GM19324 (cell line): ENCODE measurements around the gene CABP5.
"Not testable (repeated sequence)": the region's sequence is repeated elsewhere in the genome, so short reads cannot be mapped to it uniquely, and the experiment has no call there.

Experiments used
- ATAC-seq: cut with Tn5 transposase; IDR thresholded peaks from one replicate; pipeline ENCODE4 v1.9.1; 2021; ENCODE audit warnings: mild to moderate bottlenecking, moderate library complexity; ENCODE audit not compliant: unreplicated experiment, low FRiP score

CABP5 gene

GRCh38 chr19:48043675-48044258 is at the start of gene CABP5:
Gene CABP5 (minus strand): TSS chr19:48044079. CDS start chr19:48043922, 157 bp downstream.
- no peak for ATAC-seq

GRCh38 chr19:48091111-48091718 is 47.3 kb upstream of the CABP5 start:
- ATAC-seq, result not testable (repeated sequence)

DNA sequence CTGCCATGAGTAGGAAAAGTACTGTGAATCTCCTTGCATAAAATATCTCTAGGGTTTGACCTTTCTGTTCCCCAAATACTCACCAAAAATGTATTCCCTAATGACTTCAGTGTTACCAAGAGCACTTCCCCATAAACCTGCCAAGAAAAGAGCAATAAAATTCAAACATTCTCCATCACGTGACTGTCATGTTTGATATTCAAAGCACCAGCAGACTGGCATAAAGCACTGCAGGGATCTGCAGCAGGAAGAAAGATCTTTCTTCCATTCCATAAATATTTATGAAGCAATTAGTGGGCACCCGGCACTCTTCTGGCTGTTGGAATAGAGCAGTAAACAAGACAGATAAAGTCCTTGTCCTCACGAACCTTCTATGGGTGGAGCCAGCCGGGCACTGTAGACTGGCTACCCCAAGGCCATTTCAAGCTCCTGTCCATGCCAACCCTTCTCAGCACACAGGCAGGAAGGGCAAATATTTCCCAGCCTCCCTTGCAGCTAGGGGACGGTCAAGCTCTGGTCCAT is 46.5 kb upstream of the CABP5 start:
- ATAC-seq, result no peak

GRCh38 chr19:48088991-48089390 is 45.1 kb upstream of the CABP5 start:
- ATAC-seq, result not testable (repeated sequence)

DNA sequence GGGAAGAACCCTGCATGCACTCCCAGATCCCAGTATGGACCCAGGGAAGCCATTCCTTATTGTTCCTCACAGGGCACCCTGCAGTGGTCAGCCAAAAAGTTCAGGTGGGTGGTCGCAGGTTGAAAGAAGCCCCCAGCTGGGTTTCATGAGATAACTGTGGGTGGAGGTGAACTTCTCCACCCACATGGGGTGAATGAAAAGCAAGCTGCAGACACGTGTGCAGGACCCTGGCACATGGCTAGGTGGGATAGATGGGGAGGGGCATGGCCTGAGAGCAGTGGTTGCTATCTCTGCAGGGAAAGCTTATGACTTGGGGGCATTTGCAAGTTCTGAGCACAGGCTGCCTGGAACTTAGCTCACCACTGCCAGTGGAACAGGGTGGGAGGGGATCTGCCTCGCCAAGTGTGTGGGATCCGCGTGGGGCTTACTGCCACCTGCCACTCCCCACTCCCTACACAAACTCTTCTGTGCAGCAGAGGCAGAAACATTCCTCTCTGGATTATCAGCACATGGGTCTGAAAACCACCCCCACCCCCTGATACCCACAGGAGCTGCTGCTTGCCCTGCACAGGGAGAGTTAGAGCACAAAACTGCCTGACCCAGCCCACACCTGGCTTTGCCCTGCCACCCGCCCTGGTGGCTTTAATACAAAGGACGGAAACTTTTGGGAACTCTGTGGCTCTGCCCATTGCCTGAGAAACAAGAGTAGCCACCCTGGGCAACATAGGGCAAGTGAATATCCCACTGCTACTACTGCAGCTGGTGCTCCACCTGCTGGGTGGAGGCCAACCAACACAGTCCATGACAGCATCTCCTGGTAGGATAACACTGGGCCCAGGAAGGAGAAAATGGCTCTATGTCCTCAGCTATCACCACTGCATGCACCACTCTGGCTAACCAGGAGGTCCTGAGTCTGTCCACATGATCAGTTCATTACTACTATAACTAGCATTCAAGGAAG is 42.3 kb upstream of the CABP5 start:
- ATAC-seq, result no peak

- ATAC-seq, result no peak
Measured at GRCh38 chr19:48085076-48085475, 41.2 kb upstream of the CABP5 start.

DNA sequence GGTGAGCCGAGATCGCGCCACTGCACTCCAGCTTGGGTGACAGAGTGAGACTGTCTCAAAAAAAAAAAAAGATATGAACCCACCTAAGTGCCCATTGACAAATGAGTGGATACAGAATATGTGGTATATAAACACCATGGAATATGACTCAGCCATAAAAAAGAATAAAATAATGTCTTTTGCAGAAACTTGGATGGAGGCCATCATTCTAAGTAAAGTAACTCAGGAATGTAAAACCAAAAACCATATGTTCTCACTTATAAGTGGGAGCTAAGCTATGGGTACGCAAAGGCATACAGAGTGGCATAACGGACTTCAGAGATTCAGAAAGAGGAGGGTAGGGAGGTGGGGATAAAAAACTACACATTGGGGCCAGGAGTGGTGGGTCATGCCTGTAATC is 37.2 kb upstream of the CABP5 start:
- no peak for ATAC-seq

- ATAC-seq, result not testable (repeated sequence)
Measured at GRCh38 chr19:48070177-48070769, 26.4 kb upstream of the CABP5 start.

DNA sequence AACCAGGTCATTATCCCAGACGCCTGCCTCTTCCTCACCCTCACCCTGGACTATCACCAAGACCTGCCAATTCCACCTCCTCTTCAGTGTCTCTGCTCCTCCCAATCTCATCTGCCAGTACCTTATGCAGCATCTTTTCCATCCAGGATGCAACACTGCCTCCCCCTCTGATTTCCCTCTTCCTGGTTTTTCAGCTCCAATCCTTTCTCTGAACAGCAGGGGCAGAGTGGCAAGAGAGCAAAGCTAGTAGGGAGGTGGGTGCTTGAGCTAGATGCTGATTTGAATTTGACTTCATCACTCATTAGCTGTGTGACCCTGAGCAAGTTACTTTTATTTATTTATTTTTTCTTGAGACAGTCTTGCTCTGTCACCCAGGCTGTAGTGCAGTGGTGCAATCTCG is 25.6 kb upstream of the CABP5 start:
- ATAC-seq, result no peak

DNA sequence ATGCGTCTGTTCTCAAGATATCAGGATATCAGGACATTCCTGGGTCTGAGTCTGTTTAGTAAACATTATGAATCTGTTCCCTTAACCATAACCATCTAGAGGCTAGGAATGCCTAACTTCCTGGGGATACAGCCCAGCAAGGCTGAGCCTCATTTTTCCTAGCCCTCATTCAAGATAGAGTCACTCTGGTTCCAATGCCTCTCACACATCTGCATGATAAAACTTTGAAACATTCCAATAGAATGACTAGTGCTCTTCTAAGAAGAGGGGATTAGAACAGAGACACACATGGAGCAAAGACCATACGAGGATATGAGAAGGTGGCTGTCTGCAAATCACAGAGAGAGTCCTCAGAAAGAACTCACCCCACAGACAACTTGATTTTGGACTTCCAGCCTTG is 20.6 kb upstream of the CABP5 start:
- ATAC-seq, result no peak

DNA sequence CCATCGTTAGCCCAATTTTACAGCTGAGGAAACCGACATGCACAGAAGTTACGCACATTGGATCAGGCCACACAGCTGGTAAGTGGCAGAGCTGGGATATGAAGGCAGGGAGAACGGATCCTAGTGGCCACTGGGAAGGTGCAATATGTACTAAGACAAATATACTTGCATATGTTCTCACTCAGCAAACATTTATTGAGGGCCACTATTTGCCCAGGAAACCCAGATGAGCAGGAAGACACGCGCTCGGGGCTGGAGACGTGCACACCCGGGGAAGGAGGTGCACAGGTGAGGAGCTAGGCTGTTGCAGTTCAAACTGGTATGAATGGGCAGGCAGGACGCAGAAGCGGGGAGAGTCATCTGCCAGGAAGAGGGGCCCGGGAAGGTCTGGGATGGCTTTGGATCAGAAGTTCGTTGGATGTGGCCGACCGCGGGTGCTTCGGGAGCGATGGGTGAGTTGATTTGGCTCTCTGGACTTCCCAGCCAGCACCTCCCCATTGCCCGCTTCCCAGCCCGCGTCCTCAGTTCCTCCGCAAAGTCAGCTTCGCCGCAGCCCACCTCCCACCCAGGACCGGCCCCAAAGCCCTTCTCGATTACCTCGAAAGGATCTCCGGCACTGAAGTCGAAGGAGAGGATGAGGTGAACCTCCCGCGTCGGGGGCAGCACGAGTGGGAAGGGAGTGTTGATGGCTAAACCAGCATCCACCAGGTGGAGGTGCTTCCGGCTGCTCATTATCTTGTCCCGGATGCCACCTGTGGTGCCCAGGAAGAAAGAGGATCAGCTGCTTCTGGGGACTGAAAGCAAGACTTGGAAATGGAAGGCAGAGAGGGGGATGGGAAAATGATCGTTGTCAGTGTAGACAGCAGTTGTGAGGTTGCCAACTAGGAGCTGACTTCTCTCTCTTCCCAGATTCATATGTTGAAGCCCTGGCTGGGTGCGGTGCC is 17.8 kb upstream of the CABP5 start:
- no peak for ATAC-seq

DNA sequence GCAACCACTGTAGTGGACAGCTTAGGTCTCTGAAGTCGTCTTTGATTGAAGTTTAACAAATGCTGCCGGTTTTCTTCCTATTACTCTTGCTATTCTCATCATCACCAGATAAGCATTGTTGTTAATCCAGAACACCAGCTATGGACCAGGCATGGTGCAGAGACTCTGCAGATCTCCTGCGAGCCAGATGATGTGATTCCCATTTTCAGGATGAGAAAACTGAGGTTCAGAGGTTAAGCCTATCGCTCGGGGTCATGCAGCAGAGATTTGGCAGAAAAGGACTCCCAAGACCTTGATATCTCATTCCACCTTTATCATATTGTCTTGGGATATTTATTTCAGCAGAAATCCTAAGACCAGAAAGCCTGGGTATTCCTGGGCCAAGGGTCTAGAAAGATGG is 16.5 kb upstream of the CABP5 start:
- no peak for ATAC-seq

- no peak for ATAC-seq
Measured at GRCh38 chr19:48059331-48059730, 15.5 kb upstream of the CABP5 start.

DNA sequence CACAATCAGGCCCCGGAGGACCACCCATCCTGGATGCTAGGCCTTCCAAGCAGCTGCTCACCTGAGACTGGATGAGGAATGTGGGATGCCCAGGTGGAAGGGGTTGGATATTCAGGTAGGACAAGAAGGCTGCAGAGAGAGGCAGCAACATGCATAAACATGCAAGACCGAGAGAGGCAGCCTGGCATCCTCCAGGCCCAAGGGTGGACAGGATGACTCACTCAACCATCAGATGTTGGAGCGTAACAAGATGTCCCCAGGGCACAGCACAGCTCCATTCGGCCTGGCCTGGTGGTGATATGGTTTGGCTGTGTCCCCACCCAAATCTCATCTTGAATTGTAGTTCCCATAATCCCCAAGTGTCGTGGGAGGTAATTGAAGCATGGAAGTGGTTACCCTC is 10.0 kb upstream of the CABP5 start:
- ATAC-seq, result no peak

DNA sequence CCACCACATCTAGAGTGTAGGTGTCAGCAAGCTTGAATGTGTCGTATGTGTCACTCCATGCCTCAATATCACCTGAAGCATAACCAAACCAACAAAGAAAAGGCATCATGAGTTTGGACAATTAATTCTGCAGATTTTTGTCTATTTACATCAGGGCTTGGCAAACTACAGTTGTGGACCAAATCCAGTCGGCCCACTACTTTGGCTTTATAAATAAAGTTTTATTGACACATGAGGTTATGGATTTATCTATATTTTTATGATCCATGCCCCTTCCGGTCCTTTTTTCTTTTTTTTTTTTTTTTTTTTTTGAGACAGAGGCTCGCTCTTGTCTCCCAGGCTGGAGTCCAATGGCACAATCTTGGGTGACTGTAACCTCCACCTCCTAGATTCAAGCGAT is 9.2 kb upstream of the CABP5 start:
- ATAC-seq, result no peak

DNA sequence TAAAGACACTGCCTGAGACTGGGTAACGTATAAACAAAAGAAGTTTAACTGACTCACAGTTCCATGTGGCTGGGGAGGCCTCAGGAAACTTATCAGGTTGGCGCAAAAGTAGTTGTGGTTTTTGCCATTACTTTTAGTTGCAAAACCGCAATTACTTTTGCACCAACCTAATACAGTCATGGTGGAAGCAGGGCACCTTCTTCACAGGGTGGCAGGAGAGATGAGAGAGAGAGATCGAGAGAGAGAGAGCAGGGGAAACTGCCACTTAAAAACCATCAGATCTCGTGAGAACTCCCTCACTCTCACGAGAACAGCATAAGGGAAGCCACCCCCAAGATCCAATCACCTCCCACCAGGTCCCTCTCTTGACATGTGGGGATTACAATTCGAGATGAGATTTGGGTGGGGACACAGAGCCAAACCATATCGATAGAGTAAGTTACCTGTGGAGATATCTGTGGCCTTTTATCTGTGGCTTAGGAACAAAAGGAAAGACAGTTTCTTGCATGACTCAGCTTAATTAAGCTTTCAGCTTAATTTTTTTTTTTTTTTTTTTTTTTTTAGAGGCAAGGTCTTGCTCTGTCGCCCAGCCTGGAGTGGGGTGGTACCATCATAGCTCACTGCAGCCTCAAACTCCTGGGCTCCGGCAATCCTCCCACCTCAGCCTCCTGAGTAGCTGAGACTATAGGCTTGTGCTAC is 7.6 kb upstream of the CABP5 start:
- ATAC-seq, result no peak

- ATAC-seq, result no peak
Measured at GRCh38 chr19:48044561-48044960, 682 bp upstream of the CABP5 start.

- no peak for ATAC-seq
Measured at GRCh38 chr19:48041877-48042580, 1.9 kb downstream of the CABP5 start.

DNA sequence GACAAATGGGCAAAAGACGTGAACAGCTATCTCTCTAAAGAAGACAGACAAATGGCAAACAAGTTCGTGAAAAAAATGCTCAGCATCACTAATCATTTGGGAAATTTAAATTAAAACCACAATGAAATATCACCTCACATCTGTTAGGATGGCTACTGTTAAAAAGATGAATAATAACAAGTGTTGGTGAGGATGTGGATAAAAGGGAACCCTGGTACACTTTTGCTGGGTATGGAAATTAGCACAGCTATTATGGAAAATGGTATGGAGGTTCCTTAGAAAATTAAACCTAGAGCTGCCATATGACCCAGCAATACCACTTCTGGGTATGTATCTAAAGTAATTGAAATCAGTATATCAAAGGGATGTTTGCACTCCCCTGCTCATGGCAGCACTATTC is 7.1 kb downstream of the CABP5 start:
- no peak for ATAC-seq
